K562 (cell line): Measurements from ENCODE around the gene TRIM10. TPM values are rescaled to one million over a fixed set of nuclear protein-coding genes. Genes with fewer than 3 reads are reported as not detected.

Source experiments
- BCOR ChIP-seq: fragments of 450-650 bp; IDR thresholded peaks from 2 replicates; pipeline ENCODE4 v1.6.1; 2016
- BRD4 ChIP-seq: fragments of 200-600 bp; sonication (generic); IDR thresholded peaks from 2 replicates; pipeline ENCODE4 v1.6.1; 2017; ENCODE audit warnings: inconsistent platforms
- GABPB1 ChIP-seq: sonication (generic); formaldehyde crosslinking; IDR thresholded peaks from 2 replicates; pipeline ENCODE4 v1.8.0; 2022; ENCODE audit warnings: mild to moderate bottlenecking, missing genetic modification reagents
- MAFG ChIP-seq: fragments of 450-650 bp; conservative IDR thresholded peaks from 2 replicates; pipeline ENCODE4 v1.6.1; 2016; ENCODE audit warnings: missing genetic modification characterization, missing compliant biosample characterization
- RFX5 ChIP-seq: IDR thresholded peaks from 2 replicates; pipeline ENCODE4 v1.6.1; 2011; ENCODE audit warnings: low read depth, mild to moderate bottlenecking, improper control_type of control experiment, low read length
- TCFL5 ChIP-seq: fragments of 250-450 bp; sonication (Bioruptor Pico); conservative IDR thresholded peaks from 2 replicates; pipeline ENCODE4 v1.6.1; 2021; ENCODE audit warnings: mild to moderate bottlenecking, moderate library complexity, matching md5 sums
- ZKSCAN8 ChIP-seq: fragments of 200-800 bp; sonication (Bioruptor generic); IDR thresholded peaks from 2 replicates; pipeline ENCODE4 v1.6.1; 2016; ENCODE audit warnings: missing genetic modification characterization, missing compliant biosample characterization
- ZNF146 ChIP-seq: IDR thresholded peaks from one replicate; pipeline ENCODE4 v1.6.1; 2018; ENCODE audit warnings: missing compliant biosample characterization; ENCODE audit not compliant: unreplicated experiment
- ZNF316 ChIP-seq: fragments of 450-650 bp; IDR thresholded peaks from 2 replicates; pipeline ENCODE4 v1.6.1; 2016
- polyA plus RNA-seq, 8 experiments: library from polyadenylated mRNA; depleted of rRNA in 4 of 8; stranded (reverse) in 5 of 8; unstranded in 3 of 8; fragments of >200 nt; fragmentation: Nextera tagmentation in 2 of 8; fragmentation: Illumina TruSeq in 1 of 8; extraction: Ambion mirVana in 2 of 8; extraction: Trizol in 1 of 8; gene quantifications; 2 replicates each; pipeline versions ENCODE4 v1.2.1 to v1.2.3, GENCODE V29; 2011 to 2014; ENCODE audit warnings: inconsistent platforms in 1 of 8, missing spikeins in 1 of 8
- total RNA-seq, 7 experiments: library from RNA; depleted of rRNA in 6 of 7; stranded (reverse); fragments of >200 nt in 6 of 7; fragmentation: Illumina TruSeq in 2 of 7; extraction: Trizol in 2 of 7; gene quantifications; 2 replicates each; pipeline versions ENCODE4 v1.2.1 to v1.2.3, GENCODE V29; 2011 to 2021; ENCODE audit warnings: low replicate concordance in 1 of 7
- TF ChIP-seq, protein P1 (sequence below): fragments of 250-450 bp; sonication (Bioruptor Pico); IDR thresholded peaks from 2 replicates; pipeline ENCODE4 v1.4.0; 2020; ENCODE audit warnings: mild to moderate bottlenecking
- TF ChIP-seq, protein P2 (sequence below): fragments of 250-450 bp; sonication (Bioruptor Pico); IDR thresholded peaks from 2 replicates; pipeline ENCODE4 v1.9.0; 2021; ENCODE audit warnings: mild to moderate bottlenecking, inconsistent platforms
- TF ChIP-seq, protein P3 (sequence below): fragments of 150-350 bp; IDR thresholded peaks from 2 replicates; pipeline ENCODE4 v1.6.1; 2014; ENCODE audit warnings: low read depth, mild to moderate bottlenecking, low read length, borderline replicate concordance
- TF ChIP-seq, protein P4 (sequence below): sonication (generic); formaldehyde crosslinking; IDR thresholded peaks from 2 replicates; pipeline ENCODE4 v1.8.0; 2022; ENCODE audit warnings: missing genetic modification reagents, mild to moderate bottlenecking, moderate library complexity, borderline replicate concordance
- TF ChIP-seq, protein P5 (sequence below), 2 experiments: IDR thresholded peaks; 2 replicates each; pipeline ENCODE4 v1.6.1; 2011; ENCODE audit warnings: borderline replicate concordance in 1 of 2, control low read depth in 1 of 2, low read depth in 1 of 2, low read length in 1 of 2, mild to moderate bottlenecking in 1 of 2, mixed read lengths in 1 of 2, moderate library complexity in 1 of 2; ENCODE audit not compliant: insufficient read depth in 1 of 2, insufficient read length in 1 of 2, poor library complexity in 1 of 2, severe bottlenecking in 1 of 2; ENCODE audit errors: extremely low read depth in 1 of 2
- TF ChIP-seq, protein P6 (sequence below): IDR thresholded peaks from 2 replicates; pipeline ENCODE4 v1.6.1; 2014; ENCODE audit warnings: antibody characterized with exemption

The TRIM10 gene
- total and polyA plus RNA-seq, 9 of the 15 experiments (the other 6 are each of a cell fraction or from before 2014, with no cell fraction given) = 0.15 to 0.90 (median 0.36) TPM

DNA sequence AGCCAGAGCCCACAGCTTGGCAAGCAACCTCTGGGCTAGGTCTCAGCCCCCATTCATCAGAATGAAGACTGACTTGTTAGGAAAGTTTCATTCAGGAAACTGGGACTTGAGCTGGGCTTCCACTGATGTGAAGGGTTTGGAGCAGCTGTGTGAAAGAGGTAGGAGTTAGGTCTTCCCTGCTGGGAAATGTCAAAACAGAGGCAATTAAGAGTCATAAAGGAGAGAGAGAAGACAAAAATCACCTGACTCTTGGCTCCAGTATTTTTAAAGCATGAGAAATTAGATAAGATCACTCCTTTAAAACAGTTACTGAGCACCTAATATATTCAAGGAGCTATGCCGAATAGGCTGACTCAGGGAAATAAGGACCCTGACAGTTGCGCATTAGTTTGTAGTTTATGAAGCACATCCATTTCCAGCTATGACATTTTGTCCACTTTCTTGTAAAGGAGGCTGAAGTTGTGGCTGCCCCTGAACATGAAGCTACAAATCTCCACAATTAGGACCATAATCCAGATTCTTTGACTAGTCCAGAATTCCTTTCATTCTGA is 29.0 kb downstream of the TRIM10 start (continued):
- no peak for TF ChIP-seq GABPB1 (CRISPR knock-in tag)
- TF ChIP-seq, protein P1, sequence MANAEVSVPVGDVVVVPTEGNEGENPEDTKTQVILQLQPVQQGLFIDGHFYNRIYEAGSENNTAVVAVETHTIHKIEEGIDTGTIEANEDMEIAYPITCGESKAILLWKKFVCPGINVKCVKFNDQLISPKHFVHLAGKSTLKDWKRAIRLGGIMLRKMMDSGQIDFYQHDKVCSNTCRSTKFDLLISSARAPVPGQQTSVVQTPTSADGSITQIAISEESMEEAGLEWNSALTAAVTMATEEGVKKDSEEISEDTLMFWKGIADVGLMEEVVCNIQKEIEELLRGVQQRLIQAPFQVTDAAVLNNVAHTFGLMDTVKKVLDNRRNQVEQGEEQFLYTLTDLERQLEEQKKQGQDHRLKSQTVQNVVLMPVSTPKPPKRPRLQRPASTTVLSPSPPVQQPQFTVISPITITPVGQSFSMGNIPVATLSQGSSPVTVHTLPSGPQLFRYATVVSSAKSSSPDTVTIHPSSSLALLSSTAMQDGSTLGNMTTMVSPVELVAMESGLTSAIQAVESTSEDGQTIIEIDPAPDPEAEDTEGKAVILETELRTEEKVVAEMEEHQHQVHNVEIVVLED (CRISPR knock-in tag) = no peak
- TF ChIP-seq TCFL5 (CRISPR knock-in tag) = no peak
- TF ChIP-seq, protein P2, sequence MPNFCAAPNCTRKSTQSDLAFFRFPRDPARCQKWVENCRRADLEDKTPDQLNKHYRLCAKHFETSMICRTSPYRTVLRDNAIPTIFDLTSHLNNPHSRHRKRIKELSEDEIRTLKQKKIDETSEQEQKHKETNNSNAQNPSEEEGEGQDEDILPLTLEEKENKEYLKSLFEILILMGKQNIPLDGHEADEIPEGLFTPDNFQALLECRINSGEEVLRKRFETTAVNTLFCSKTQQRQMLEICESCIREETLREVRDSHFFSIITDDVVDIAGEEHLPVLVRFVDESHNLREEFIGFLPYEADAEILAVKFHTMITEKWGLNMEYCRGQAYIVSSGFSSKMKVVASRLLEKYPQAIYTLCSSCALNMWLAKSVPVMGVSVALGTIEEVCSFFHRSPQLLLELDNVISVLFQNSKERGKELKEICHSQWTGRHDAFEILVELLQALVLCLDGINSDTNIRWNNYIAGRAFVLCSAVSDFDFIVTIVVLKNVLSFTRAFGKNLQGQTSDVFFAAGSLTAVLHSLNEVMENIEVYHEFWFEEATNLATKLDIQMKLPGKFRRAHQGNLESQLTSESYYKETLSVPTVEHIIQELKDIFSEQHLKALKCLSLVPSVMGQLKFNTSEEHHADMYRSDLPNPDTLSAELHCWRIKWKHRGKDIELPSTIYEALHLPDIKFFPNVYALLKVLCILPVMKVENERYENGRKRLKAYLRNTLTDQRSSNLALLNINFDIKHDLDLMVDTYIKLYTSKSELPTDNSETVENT (CRISPR knock-in tag) = no peak
- TF ChIP-seq ZNF146 = no peak
- TF ChIP-seq ZKSCAN8 (CRISPR knock-in tag) = no peak
- TF ChIP-seq, protein P3, sequence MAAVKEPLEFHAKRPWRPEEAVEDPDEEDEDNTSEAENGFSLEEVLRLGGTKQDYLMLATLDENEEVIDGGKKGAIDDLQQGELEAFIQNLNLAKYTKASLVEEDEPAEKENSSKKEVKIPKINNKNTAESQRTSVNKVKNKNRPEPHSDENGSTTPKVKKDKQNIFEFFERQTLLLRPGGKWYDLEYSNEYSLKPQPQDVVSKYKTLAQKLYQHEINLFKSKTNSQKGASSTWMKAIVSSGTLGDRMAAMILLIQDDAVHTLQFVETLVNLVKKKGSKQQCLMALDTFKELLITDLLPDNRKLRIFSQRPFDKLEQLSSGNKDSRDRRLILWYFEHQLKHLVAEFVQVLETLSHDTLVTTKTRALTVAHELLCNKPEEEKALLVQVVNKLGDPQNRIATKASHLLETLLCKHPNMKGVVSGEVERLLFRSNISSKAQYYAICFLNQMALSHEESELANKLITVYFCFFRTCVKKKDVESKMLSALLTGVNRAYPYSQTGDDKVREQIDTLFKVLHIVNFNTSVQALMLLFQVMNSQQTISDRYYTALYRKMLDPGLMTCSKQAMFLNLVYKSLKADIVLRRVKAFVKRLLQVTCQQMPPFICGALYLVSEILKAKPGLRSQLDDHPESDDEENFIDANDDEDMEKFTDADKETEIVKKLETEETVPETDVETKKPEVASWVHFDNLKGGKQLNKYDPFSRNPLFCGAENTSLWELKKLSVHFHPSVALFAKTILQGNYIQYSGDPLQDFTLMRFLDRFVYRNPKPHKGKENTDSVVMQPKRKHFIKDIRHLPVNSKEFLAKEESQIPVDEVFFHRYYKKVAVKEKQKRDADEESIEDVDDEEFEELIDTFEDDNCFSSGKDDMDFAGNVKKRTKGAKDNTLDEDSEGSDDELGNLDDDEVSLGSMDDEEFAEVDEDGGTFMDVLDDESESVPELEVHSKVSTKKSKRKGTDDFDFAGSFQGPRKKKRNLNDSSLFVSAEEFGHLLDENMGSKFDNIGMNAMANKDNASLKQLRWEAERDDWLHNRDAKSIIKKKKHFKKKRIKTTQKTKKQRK = no peak
- TF ChIP-seq MAFG = peak; percentile 69
- TF ChIP-seq, protein P4, sequence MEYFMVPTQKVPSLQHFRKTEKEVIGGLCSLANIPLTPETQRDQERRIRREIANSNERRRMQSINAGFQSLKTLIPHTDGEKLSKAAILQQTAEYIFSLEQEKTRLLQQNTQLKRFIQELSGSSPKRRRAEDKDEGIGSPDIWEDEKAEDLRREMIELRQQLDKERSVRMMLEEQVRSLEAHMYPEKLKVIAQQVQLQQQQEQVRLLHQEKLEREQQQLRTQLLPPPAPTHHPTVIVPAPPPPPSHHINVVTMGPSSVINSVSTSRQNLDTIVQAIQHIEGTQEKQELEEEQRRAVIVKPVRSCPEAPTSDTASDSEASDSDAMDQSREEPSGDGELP (CRISPR knock-in tag) = no peak
- TF ChIP-seq RFX5 = no peak
- TF ChIP-seq, protein P5, sequence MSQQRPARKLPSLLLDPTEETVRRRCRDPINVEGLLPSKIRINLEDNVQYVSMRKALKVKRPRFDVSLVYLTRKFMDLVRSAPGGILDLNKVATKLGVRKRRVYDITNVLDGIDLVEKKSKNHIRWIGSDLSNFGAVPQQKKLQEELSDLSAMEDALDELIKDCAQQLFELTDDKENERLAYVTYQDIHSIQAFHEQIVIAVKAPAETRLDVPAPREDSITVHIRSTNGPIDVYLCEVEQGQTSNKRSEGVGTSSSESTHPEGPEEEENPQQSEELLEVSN (IDR thresholded peaks at IDR 0.05; ENCODE audit: borderline replicate concordance in 1 of 2, extremely low read depth in 1 of 2, insufficient read depth in 1 of 2, insufficient read length in 1 of 2, low read depth in 1 of 2, low read length in 1 of 2, poor library complexity in 1 of 2, severe bottlenecking in 1 of 2) = no peak
- no peak for TF ChIP-seq BRD4
- TF ChIP-seq, protein P6, sequence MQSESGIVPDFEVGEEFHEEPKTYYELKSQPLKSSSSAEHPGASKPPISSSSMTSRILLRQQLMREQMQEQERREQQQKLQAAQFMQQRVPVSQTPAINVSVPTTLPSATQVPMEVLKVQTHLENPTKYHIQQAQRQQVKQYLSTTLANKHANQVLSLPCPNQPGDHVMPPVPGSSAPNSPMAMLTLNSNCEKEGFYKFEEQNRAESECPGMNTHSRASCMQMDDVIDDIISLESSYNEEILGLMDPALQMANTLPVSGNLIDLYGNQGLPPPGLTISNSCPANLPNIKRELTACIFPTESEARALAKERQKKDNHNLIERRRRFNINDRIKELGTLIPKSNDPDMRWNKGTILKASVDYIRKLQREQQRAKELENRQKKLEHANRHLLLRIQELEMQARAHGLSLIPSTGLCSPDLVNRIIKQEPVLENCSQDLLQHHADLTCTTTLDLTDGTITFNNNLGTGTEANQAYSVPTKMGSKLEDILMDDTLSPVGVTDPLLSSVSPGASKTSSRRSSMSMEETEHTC = no peak
- TF ChIP-seq ZNF316 = peak; percentile 82
- TF ChIP-seq BCOR = no peak
